NCI-H2227 treated with DMSO at 0.1 percent for 48 hours (cell line): Measurements from ENCODE around the gene ARRDC5.
A peak's percentile ranks its signal among the peaks of the same experiment; 100 is the strongest.
"Not testable (repeated sequence)": the region's sequence is repeated elsewhere in the genome, so short reads cannot be mapped to it uniquely, and the experiment has no call there.

Source experiments
- DNase-seq: peaks from one replicate; lab custom pipeline; 2025; lab: John Stamatoyannopoulos, UW

Gene ARRDC5

DNA sequence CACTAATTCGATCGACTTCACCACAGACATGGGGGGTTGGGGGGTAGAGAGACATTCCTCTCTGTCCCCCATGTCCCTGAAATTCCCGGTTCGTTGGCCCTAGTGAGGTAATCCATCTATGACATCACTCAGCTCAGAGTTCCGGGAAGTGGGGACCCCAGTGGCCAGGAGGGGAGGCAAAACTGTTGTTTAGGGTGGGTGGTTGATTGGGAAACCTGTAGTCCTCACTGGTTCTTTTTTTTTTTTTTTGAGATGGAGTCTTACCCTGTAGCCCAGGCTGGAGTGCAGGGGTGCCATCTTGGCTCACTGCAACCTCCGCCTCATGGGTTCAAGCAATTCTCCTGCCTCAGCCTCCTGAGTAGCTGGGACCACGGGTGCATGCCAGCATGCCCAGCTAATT, at the start of gene ARRDC5:
ARRDC5 (minus strand) TSS at position 101 of the 400 bp plus-strand sequence; CDS start at position 30, 71 bp downstream.
- no peak for DNase-seq

DNA sequence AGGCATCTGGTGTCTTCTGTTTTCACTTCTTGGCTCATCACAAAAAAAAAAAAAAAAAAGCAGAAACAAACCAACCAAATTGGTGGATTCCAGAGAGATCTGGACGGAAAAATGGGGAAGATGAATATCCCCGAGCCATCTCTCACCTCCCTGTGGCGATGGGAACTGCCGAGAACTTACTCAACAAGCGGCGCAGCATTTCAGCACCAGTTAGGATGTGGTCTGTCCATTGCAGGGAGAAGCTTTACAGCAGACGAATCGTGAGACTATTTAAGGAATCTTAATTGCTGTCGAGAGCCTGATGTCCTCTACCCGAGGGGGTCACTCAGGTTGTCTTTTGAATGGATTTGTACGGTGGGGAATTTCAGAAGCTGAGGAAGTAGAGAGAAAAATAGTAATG, 49.0 kb upstream of the ARRDC5 start:
- DNase-seq = no peak

DNA sequence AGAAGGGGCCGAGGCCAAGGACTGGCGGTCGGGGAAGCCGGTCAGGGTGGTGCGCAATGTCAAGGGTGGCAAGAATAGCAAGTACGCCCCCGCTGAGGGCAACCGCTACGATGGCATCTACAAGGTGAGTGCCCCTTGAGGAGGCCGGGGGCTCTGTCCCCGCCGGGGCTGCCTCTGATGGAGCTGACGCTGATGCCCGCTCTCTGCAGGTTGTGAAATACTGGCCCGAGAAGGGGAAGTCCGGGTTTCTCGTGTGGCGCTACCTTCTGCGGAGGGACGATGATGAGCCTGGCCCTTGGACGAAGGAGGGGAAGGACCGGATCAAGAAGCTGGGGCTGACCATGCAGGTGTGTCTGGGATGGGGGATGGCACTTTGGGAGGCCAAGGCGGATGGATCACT, 48.0 kb upstream of the ARRDC5 start:
- DNase-seq = not testable (repeated sequence)

DNA sequence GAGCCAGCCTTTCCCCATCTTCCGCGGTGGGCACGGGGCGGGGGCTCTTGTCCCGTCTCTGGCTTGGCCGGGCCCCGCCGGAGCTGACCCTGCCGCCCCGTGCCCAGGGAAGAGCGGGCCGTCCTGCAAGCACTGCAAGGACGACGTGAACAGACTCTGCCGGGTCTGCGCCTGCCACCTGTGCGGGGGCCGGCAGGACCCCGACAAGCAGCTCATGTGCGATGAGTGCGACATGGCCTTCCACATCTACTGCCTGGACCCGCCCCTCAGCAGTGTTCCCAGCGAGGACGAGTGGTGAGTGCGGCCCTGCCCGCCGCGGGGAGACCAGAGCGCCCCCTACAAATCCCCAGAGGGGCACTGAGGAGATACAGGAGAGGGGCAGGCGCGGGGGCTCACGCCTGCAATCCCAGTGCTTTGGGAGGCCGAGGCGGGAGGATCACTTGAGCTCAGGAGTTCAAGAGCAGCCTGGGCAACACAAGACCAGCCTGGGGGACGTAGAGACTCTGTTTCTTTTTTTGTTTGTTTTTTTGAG, 39.0 kb upstream of the ARRDC5 start:
- DNase-seq = not testable (repeated sequence)

DNA sequence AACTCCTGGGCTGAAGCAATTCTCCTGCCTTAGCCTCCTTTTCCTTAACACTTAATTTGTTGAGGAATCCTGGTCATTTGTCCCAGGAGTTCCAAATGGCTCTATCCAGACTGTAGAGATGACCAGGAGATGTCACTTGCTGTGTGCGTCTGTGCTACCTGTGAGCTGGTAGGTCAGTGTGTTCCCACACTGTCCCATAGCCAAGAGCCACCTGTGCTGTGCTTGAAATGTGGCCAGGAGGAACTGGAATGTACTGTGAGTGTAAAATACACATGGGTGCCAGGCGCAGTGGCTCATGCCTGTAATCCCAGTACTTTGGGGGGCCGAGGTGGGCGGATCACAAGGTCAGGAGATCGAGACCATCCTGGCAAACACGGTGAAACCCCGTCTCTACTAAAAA, 36.8 kb upstream of the ARRDC5 start:
- no peak for DNase-seq

DNA sequence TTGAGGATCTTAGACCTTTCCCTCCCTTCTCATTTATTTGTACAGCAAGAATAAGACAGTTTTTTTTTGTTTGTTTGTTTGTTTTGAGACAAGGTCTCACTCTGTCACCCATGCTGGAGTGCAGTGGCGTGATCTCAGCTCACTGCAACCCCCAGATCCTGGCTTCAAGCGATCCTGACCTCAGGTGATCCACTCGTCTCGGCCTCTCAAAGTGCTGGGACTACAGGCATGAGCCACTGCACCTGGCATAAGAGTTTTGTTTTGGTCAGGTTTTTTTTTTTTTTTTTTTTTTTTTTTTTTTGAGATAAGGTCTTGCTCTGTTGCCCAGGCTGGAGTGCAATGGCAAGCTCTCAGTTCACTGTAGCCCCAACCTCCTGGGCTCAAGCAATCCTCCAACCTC, 35.8 kb upstream of the ARRDC5 start:
- DNase-seq = not testable (repeated sequence)

DNA sequence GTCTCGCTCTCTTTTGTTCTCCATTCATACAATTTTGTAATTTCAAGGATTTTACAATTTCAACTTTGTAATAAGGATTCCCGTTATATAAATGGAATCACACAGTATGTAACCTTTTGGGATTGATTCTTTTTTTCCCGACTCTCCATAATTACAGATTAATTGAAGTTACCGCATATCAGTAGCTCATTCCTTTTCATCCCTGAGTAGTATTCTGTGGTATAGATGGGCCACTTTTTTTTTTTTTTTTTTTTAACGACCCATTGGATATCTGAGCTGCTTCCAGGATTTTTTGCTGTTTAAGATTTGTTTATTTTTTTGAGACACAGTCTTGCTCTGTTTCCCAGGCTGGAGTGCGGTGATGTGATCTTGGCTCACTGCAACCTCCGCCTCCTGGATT, 34.4 kb upstream of the ARRDC5 start:
- DNase-seq = no peak

DNA sequence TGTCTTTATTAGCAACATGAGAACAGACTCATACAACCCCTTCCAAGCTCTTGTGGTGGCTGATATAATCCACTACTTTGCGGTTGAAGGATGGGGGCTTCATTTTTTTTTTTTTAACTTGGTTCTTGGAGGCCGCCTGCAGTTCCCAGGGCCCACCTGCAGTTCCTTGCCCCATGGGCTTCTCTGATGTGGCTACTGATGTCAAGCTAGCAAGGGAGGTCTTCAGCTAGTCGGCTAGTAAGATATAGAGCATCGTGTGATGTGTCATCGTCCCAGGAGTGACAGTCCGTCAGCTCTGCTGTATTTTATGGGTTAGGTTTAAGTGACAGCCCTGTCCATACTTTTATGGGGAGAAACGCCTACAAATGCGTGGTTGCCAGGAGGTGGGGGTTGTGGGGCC, 32.7 kb upstream of the ARRDC5 start:
- no peak for DNase-seq

DNA sequence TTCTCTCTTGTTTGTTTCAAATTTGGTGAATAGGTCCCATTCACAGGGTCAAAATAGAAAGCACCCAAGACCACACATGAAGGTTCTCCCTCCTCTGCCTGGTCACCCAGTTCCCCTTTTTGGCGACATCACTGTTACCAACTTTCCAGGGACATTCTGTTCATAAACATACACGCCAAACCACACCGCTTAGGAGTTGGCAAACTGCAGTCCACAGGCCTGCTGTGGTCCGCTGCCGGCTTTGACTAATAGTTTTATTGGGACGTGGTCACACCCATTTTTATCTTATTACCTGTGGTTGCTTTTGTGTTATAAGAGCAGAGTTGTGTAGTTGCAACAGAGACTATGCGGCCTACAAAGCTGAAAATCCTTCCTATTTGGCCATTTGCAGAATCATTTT, 30.8 kb upstream of the ARRDC5 start:
- no peak for DNase-seq

DNA sequence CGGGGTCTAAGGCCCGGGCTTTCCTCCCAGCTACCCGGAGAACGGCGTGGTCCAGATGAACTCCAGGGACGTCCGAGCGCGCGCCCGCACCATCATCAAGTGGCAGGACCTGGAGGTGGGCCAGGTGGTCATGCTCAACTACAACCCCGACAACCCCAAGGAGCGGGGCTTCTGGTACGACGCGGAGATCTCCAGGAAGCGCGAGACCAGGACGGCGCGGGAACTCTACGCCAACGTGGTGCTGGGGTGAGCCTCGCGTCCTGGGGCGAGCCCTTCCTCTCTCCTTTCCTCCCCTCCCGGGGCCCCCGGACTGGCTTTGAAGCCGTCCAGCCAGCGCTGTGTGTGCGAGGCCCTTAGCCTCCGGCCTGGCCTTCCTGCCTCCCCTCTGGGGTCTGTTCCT, 30.0 kb upstream of the ARRDC5 start:
- DNase-seq = no peak

DNA sequence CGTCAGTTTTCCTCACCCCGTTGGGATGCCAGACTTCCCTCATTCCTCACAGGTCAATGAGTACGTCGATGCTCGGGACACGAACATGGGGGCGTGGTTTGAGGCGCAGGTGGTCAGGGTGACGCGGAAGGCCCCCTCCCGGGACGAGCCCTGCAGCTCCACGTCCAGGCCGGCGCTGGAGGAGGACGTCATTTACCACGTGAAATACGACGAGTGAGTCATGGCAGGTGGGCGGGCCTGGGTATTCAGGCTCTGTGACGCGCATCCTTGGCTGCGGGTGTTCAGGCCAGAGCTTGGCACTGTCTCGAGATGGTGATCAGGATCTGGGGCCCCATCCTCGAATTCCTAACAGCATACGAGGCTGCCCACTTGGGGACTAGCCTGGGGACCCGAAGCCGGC, 28.0 kb upstream of the ARRDC5 start:
- DNase-seq = no peak

DNA sequence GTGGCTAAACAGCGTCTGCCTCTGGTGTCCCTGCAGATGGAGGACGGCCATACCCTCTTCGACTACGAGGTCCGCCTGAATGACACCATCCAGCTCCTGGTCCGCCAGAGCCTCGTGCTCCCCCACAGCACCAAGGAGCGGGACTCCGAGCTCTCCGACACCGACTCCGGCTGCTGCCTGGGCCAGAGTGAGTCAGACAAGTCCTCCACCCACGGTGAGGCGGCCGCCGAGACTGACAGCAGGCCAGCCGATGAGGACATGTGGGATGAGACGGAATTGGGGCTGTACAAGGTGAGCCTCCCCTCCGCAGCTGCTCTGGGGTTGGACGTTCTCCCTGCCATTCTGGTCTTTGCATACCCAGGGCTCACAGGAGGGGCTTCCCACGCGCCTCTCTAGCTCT, 26.5 kb upstream of the ARRDC5 start:
- DNase-seq = no peak

DNA sequence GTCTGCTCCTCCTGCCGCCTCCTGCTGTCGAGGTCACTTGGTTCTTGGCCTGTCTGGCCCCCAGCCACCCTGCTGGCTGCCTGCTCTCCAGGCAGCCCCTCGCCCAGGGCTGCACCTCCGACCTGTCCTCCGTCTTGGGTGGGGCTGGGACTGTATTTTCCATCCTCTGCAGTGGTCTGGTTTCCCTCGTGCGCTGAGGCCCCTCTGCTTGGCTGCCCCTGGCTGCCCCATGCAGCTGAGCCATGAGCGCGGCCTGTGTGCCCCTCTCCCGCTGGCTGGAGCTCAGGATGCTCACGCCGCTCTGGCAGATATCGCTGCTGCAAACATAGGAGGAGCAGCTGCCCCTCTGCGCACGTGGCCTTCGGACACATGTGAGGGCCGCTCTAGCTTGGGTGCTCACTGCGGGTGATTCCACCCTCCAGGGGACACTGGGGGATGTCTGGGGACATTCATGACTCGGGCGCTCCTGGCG, 20.6 kb upstream of the ARRDC5 start:
- DNase-seq = no peak

DNA sequence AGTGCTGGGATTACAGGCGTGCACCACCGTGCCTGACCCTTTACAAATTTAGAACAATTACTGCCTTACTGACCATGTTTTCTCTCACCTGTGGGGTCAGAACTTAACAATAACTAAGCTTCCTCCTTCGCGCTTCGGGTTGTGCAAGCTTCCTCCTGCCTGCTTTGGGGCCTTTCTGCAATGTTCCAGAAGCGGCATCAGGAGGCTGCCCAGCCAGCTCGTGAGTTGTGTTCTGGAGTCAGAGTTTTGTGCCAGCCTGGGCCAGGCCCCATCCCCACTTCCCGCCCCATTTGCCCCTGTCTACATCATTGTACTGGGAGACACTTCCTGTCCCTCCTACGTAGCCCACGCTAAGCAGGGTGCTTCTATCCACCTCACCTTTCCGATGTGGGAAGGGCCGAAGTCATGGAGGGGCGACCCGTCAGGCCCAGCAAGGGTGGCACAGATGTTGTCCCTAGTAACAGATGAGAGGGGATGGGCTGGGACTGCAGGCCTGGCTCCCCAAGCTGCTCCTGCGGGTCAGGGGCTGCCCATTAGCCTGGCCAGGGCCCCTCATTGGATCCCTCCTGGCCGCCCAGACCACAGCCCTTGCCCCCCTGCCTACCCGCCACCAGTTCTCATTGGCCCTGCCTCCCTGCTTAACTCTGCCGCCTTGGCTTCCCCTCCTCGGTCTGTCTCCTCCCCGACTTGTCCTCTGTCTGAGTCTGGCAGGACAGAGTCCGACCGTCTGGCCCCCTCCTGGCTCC, 20.0 kb upstream of the ARRDC5 start:
- no peak for DNase-seq

DNA sequence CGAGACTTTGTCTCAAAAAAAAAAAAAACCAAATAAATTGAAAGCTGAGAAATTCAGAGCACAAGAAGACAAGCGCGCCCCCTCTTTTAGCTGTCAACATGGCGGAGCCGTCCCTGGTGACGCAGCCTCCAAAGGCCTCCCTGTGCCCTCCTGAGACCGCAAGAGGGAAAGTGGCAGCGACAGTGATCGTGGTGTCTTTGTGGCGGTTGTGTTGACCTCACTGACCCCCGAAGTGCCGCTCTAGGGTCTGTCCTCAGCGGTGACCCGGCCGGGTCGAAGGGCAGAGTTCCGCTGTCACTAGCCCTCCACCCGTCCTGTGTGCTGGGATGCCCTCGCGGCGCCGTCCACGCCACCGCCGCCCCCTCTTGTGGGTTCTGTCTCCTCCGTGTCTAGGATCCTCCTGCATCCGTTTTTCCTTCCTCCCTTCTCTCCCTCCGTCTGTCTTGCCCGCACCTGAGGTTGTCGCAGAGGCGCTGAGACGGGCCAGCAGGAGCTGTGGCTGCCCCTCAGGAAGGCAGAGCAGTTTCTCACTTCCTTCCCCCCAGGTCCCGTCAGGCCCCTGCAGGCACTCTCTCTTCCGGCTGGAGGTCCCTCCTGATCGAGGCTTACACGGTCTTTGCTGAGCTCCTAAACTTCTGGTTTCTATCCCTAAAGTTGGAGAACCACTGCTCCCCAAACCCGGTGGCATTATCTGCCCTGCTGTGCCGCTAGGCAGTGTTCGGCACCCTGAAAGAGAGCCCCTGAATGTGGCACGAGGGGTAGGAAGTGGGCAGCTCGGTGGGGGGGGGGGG, 13.8 kb upstream of the ARRDC5 start:
- DNase-seq = no peak

DNA sequence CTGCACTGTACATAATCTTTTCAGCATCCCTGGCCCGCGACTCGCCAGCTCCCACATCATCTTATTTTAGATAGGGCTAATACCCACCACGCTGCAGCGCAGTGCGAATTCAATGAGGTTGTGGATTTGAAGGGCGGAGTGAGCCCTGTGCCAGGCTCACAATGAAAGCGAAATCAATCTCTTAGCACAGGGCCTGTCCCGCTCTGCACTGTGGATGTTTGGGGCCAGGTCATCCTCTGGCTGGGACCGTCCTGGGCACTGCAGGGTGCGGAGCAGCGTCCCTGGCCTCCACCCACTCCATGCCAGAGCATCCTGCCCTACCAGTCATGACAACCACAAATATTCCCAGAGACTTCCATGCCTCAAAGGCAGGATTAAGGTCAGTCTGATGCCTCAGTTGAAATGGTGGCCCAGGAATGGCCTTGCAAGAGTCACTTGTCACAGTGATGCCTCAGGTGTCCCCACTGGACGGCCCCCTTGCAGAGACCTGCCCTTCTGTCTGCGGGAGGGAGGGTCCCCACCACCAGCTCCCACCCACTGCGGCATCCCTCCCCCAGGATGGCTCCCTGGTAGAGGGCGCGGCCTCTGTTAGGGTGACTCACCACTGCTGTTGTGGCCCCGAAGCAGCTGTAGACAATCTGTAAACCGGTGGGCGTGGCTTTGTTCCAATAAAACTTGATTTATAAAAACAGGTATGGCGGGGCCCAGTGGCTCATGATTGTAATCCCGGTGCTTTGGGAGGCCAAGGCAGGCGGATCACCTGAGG, 12.2 kb upstream of the ARRDC5 start:
- no peak for DNase-seq

DNA sequence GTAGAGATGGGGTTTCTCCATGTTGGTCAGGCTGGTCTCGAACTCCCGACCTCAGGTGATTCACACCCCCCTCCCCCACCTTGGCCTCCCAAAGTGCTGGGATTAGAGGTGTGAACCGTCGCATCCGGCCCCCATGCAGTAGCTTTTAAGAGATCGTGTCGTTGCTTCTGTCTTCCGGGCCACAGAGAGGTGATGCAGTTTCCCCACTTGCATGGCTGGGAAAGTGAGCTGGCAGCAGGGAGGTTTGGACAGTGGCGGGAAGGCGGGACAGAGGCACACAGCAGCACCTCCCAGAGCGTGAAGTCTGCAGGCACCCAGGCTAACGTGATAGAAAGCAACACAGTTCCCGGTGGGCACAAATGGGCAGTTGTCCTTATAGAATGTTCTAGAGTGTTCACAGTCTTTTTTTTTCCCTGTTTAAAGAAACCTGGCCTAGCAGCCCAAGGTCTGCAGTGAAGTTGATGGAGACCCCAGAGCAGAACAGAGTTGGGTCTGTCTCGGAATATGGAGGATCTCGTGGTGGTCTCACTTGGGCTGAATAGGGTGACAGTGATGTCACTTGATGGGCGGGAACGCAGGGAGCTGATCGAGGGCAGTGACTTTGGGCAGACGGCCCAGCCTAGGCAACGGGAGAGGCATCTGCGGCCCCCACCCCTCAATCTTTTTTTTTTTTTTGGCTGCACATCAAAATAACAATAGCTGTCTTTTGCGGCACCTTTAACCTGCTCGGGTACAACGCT, 11.5 kb upstream of the ARRDC5 start:
- no peak for DNase-seq

DNA sequence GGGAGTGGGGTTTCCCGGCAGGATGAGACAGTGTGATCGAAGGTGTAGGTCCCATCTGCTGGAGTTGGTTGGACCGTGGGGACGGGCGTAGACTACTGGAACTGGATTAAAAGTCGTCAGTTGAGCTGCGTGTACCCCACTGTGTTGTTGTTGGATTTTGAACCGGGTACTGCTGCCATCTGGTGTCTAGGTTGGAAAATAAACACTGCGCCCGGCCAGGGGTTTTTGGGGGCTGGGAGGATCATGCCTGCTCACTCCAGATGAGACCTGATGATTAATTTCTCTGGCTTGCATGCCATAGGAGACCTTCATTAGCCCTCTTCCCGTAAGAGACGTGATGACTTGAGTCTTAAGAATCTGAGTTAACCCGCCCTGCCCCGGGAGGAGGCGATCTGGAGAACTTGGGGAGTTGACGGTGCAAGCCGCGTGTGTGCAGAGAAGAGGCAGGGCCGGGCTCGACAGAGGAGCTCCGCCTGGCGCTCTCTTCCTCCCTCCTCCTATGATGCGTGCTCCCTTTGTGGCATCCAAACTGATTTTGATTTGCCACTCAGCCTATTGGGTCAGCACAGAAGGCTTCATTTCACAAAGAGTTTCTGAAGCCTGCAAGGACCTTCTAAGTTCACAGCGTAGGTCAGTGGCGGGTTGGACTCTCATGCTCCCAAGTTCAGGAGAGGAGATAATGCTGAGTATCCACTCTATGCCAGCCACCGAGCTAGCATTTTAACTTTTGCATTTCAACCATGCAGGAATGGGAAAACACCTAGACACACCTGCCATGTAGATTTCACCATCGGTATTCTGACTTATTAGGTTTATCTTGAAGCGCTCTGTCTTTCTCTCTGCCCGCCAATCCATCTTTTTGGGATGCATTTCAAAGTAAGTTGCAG, 9.3 kb upstream of the ARRDC5 start:
- DNase-seq = peak; percentile 32

DNA sequence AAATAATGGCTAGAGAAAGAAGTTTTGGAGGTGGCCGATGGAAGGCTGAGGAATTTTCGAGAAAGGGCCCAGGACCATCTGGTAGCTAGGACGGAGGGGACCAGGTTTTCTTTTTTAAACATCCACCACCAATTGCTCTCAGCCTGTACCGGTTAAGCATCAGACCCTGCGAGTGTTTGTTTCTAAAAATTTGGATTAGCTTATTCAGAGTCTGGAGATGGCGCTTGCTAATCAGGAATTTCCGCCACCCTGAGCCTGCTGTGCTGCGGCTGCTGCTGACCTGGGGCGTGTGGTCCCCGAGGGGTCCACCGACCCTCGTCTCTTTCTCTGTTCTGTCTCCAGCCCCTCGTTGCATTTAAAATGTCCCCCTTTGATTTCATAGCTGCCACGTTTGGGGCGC, 8.6 kb upstream of the ARRDC5 start:
- no peak for DNase-seq

DNA sequence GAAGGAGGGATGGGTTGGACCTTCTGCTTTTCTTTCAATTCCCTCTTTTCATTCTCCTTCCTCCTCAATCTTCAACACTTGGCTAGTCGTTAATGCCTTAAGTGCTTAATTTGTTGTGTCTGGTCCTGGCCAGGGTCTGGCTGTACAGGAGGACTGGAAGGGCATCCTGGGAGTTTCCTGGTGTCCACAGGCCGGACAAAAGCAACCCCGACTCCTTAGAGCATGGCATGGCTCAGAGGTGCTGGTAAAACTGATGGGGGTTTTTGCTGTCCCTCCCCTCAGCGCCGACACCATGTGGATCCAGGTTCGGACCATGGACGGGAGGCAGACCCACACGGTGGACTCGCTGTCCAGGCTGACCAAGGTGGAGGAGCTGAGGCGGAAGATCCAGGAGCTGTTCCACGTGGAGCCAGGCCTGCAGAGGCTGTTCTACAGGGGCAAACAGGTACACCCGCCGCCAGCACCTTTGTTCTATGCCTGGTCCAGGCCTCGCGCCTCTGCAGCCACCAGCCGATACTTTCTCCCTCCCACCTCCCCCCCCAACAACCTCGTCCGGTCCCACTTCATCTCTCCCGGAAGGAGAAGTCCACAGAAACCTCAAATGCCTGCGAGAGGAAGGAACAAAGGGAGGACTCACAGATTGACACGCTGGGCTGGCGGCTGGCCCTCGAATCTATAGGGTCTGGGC, 8.0 kb upstream of the ARRDC5 start:
- no peak for DNase-seq
